CD14-positive monocyte (primary cell): ENCODE data around the gene VAMP2. TPM values are rescaled to one million over a fixed set of nuclear protein-coding genes. Genes with fewer than 3 reads are reported as not detected.
A peak's percentile ranks its signal among the peaks of the same experiment; 100 is the strongest.

ENCODE experiments used
- DNase-seq, 3 donors: peaks; one replicate each; pipeline ENCODE4 v3.0.0-alpha.2; 2011 to 2022
- H2AFZ ChIP-seq: 2 replicates; pipeline ENCODE4 v1.6.0; 2012; ENCODE audit warnings: mild to moderate bottlenecking, low read depth, low read length, inconsistent platforms; ENCODE audit not compliant: insufficient read depth, poor library complexity, severe bottlenecking
- H3K27ac ChIP-seq, 2 donors: 1 replicate in 1 of 2; 2 replicates in 1 of 2; pipeline ENCODE4 v1.5.1; 2012 to 2013; ENCODE audit warnings: low read length in 2 of 2, control low read depth in 1 of 2, inconsistent platforms in 1 of 2, low read depth in 1 of 2, mild to moderate bottlenecking in 1 of 2
- H3K27me3 ChIP-seq, 2 donors: one replicate each; pipeline versions ENCODE4 v1.6.0 to v1.6.1; 2011 to 2013; ENCODE audit warnings: low read length in 2 of 2; ENCODE audit not compliant: control insufficient read depth in 2 of 2, insufficient read depth in 2 of 2
- H3K36me3 ChIP-seq, 2 donors: replicated peaks in 1 of 2; 1 replicate in 1 of 2; 2 replicates in 1 of 2; pipeline versions ENCODE4 v1.5.1 to v1.6.1; 2012 to 2013; ENCODE audit warnings: low read length in 2 of 2, control low read depth in 1 of 2, inconsistent platforms in 1 of 2, mild to moderate bottlenecking in 1 of 2; ENCODE audit not compliant: insufficient read depth in 2 of 2, control insufficient read depth in 1 of 2
- H3K4me1 ChIP-seq, 2 donors: 1 replicate in 1 of 2; 2 replicates in 1 of 2; pipeline versions ENCODE4 v1.5.1 to v1.6.1; 2012 to 2013; ENCODE audit warnings: low read length in 2 of 2, control low read depth in 1 of 2, inconsistent platforms in 1 of 2, mild to moderate bottlenecking in 1 of 2, moderate library complexity in 1 of 2; ENCODE audit not compliant: insufficient read depth in 2 of 2, control insufficient read depth in 1 of 2
- H3K4me2 ChIP-seq: replicated peaks from 2 replicates; pipeline ENCODE3; 2012; ENCODE audit warnings: low read length, moderate library complexity, mild to moderate bottlenecking; ENCODE audit not compliant: poor library complexity, severe bottlenecking; ENCODE audit errors: extremely low read depth
- H3K4me3 ChIP-seq, 3 experiments: fragments of 200-600 bp in 1 of 3; sonication (generic) in 1 of 3; replicated peaks in 1 of 3; 1 replicate in 2 of 3; 2 replicates in 1 of 3; pipeline ENCODE4 v1.5.1; 2011 to 2013; ENCODE audit warnings: low read length in 3 of 3, mild to moderate bottlenecking in 3 of 3, control low read depth in 2 of 3, low read depth in 2 of 3, inconsistent platforms in 1 of 3, moderate library complexity in 1 of 3
- H3K79me2 ChIP-seq: 2 replicates; pipeline ENCODE4 v1.6.0; 2012; ENCODE audit warnings: mild to moderate bottlenecking, control low read depth, inconsistent platforms, low read length, moderate library complexity; ENCODE audit not compliant: insufficient read depth
- H3K9ac ChIP-seq: 2 replicates; pipeline ENCODE4 v1.6.0; 2017; ENCODE audit warnings: low read length, mild to moderate bottlenecking; ENCODE audit not compliant: insufficient read depth, poor library complexity, severe bottlenecking
- H3K9me3 ChIP-seq, 2 donors: replicated peaks in 1 of 2; 1 replicate in 1 of 2; 2 replicates in 1 of 2; pipeline versions ENCODE4 v1.5.1 to v1.6.1; 2012 to 2013; ENCODE audit warnings: low read length in 2 of 2, control low read depth in 1 of 2; ENCODE audit not compliant: control insufficient read depth in 1 of 2, insufficient read depth in 1 of 2
- H4K20me1 ChIP-seq: 2 replicates; pipeline ENCODE4 v1.6.0; 2012; ENCODE audit warnings: mild to moderate bottlenecking, low read length, control low read depth, moderate library complexity; ENCODE audit not compliant: insufficient read depth
- H3K27ac Mint-ChIP-seq, 7 donors: one replicate each; pipeline ENCODE4 v1.8.0; 2020; ENCODE audit warnings: mild to moderate bottlenecking in 7 of 7, mixed read lengths in 7 of 7, moderate library complexity in 6 of 7, inconsistent platforms in 2 of 7
- H3K27me3 Mint-ChIP-seq, 3 donors: one replicate each; pipeline ENCODE4 v1.8.0; 2021 to 2022; ENCODE audit warnings: low read depth in 3 of 3, mild to moderate bottlenecking in 3 of 3, mixed read lengths in 3 of 3, moderate library complexity in 3 of 3, inconsistent platforms in 1 of 3
- H3K36me3 Mint-ChIP-seq, 2 donors: one replicate each; pipeline ENCODE4 v1.8.0; 2020; ENCODE audit warnings: mixed read lengths in 2 of 2, inconsistent platforms in 1 of 2, mild to moderate bottlenecking in 1 of 2
- H3K4me1 Mint-ChIP-seq: one replicate; pipeline ENCODE4 v1.8.0; 2020; ENCODE audit warnings: mild to moderate bottlenecking, mixed read lengths
- H3K4me3 Mint-ChIP-seq, 2 donors: one replicate each; pipeline ENCODE4 v1.8.0; 2020; ENCODE audit warnings: mild to moderate bottlenecking in 2 of 2, mixed read lengths in 2 of 2, moderate library complexity in 1 of 2
- H3K9me3 Mint-ChIP-seq, 7 donors: one replicate each; pipeline ENCODE4 v1.8.0; 2020 to 2022; ENCODE audit warnings: mixed read lengths in 7 of 7, mild to moderate bottlenecking in 6 of 7, moderate library complexity in 6 of 7, inconsistent platforms in 2 of 7
- CTCF ChIP-seq: fragments of 200-600 bp; IDR thresholded peaks from one replicate; pipeline ENCODE4 v1.8.0; 2022; ENCODE audit warnings: antibody characterized with exemption, mild to moderate bottlenecking
- WGBS: methylation state at CpG from one replicate; pipeline ENCODE4 v1.1.5; 2013; ENCODE audit warnings: missing lambda C conversion rate; ENCODE audit not compliant: insufficient coverage; 5-methylcytosine and 5-hydroxymethylcytosine counted together
- intact Hi-C, 2 donors: fragments of 100-400 bp; cut with micrococcal nuclease; formaldehyde crosslinking; loops; one replicate each; pipeline versions ENCODE4 v1.15.0 to v1.15.1; 2023
- polyA plus RNA-seq, 3 donors: library from polyadenylated mRNA; depleted of rRNA in 1 of 3; unstranded in 2 of 3; stranded (reverse) in 1 of 3; fragments of 300-500 nt in 2 of 3; fragments of >200 nt in 1 of 3; fragmentation: Illumina TruSeq in 2 of 3; gene quantifications; 1 replicate in 2 of 3; 2 replicates in 1 of 3; pipeline ENCODE4 v1.2.3, GENCODE V29; 2012 to 2021

VAMP2 gene
- polyA plus RNA-seq, 3 donors, result 10.2 to 139 (median 14.5) TPM

DNA sequence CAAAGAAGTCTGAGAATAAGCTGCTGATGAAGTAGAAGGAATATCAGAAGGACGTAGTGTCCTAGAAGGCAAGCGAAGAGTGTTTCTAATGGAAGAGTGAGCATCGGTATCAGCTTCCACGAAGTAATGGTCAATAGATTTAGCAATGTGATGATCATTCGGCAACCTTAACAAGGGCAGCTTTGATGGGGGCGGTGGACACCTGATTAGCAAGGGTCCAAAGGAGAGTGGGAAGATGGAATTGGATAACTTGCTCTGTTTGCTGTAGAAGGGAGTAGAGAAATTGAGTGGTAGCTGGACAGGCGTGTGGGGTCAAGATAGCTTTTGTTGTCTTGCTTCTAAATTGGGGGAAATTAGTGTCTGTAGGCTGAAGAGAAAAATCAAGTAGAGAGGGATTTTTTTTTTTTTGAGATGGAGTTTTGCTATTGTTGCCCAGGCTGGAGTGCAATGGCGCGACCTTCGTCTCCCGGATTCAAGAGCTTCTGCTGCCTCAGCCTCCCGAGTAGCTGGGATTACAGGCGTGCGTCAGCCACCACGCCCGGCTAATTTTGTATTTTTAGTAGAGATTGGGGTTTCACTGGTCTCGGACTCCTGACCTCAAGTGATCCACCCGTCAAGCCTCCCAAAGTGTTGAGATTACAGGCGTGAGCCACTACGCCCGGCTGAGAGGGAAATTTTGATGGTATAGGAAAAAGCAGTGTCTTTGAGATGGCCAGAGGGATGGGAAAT lies 24.9 kb downstream of the VAMP2 start:
- H3K27me3 ChIP-seq, result peaks cover 0 to 10% of the 10 kb centered on the region in 2 donors
- Mint-ChIP-seq H3K4me3 (no peak overlapping the region), H3K36me3 (peaks cover 25 to 27% of the 10 kb centered on the region in 2 donors), H3K9me3 (no peaks in the 10 kb centered on the region), H3K4me1 (no peaks in the 10 kb centered on the region), H3K27me3 (peaks cover 6 to 20% (median 11%) of the 10 kb centered on the region in 3 donors), H3K27ac (no peak overlapping the region)
- H3K27ac ChIP-seq, result peak overlapping the region in 1 of 2 donors; percentile 55
- peaks cover 34 to 40% of the 10 kb centered on the region in 2 donors for H3K4me1 ChIP-seq
- H3K36me3 ChIP-seq, result peaks cover 24 to 29% of the 10 kb centered on the region in 2 donors
- DNase-seq, result peak in 1 of 3 donors; percentile 7
- intact Hi-C loops, result loop anchor here in 1 of 2 donors (2.0 to 10.0 kb wide), 4 partner anchors 21 to 157 kb away; partner anchors contain the start of gene SLC25A35
- peak overlapping the region in 1 of 3 experiments; percentile 68 for H3K4me3 ChIP-seq
- no peak overlapping the region for H2AFZ ChIP-seq
- no peak overlapping the region for H3K9ac ChIP-seq
- WGBS, result 30% methylated on average over 15 of the region's 21 CpGs
- H3K4me2 ChIP-seq, result peak overlapping the region; percentile 80
- TF ChIP-seq CTCF, result no peak
- H3K9me3 ChIP-seq, result no peaks in the 10 kb centered on the region
- peaks cover 40% of the 10 kb centered on the region for H4K20me1 ChIP-seq
- H3K79me2 ChIP-seq, result no peaks in the 10 kb centered on the region

GRCh38 chr17:8133941-8134340 lies 28.8 kb downstream of the VAMP2 start:
- no peak for TF ChIP-seq CTCF
- Histone ChIP-seq H2AFZ (no peak overlapping the region), H3K9me3 (no peaks in the 10 kb centered on the region), H3K79me2 (no peaks in the 10 kb centered on the region), H3K27me3 (peaks cover 0 to 19% of the 10 kb centered on the region in 2 donors), H3K27ac (no peak overlapping the region), H3K36me3 (no peaks in the 10 kb centered on the region), H3K4me1 (peaks cover 15 to 17% of the 10 kb centered on the region in 2 donors), H3K9ac (no peak overlapping the region), H3K4me3 (no peak overlapping the region), H3K4me2 (no peak overlapping the region), H4K20me1 (peaks cover 2% of the 10 kb centered on the region)
- Mint-ChIP-seq H3K36me3 (no peaks in the 10 kb centered on the region), H3K9me3 (no peaks in the 10 kb centered on the region), H3K27me3 (peaks cover 19 to 42% (median 30%) of the 10 kb centered on the region in 3 donors), H3K4me1 (no peaks in the 10 kb centered on the region), H3K4me3 (no peak overlapping the region), H3K27ac (no peak overlapping the region)
- WGBS, result 93% methylated on average over 3 of the region's 4 CpGs
- no peak for DNase-seq
- intact Hi-C loops, result loop anchor here in 1 of 2 donors (10.0 kb wide), 1 partner anchor 161 kb away; the partner anchor contains the start of gene SLC25A35
